NCI-H1092 treated with DMSO at 0.1 percent for 48 hours (cell line): Measurements from ENCODE around the gene ZNF358.

ENCODE experiments used
- DNase-seq: peaks from one replicate; lab custom pipeline; 2025; lab: John Stamatoyannopoulos, UW

Gene ZNF358

GRCh38 chr19:7559102-7559501 lies 43.2 kb downstream of the ZNF358 start:
- DNase-seq = no peak

GRCh38 chr19:7560255-7560654 lies 44.4 kb downstream of the ZNF358 start:
- no peak for DNase-seq

GRCh38 chr19:7561325-7561724 lies 45.4 kb downstream of the ZNF358 start:
- DNase-seq = no peak

GRCh38 chr19:7562646-7563393 lies 46.9 kb downstream of the ZNF358 start:
- no peak for DNase-seq

GRCh38 chr19:7564866-7565265 lies 49.0 kb downstream of the ZNF358 start:
- no peak for DNase-seq

GRCh38 chr19:7565332-7565731 lies 49.4 kb downstream of the ZNF358 start:
- DNase-seq = no peak
